HCT116 (cell line): ENCODE measurements around the gene CHCHD3. TPM values are rescaled to one million over a fixed set of nuclear protein-coding genes. Genes with fewer than 3 reads are reported as not detected.

Source experiments
- ATAC-seq: fragments of 200-7000 bp; cut with Tn5 transposase; 2 replicates; pipeline ENCODE4 v1.9.1; 2020; ENCODE audit warnings: mild to moderate bottlenecking, moderate library complexity
- BruUV-seq: library from RNA; stranded (reverse); fragments of 400-500 nt; replicated peaks from 2 replicates; lab custom pipeline; 2021; lab: Mats Ljungman, UMichigan
- CTCF ChIA-PET: fragments of 300-600 bp; sonication (Branson Sonifier 250); formaldehyde crosslinking; loops from one replicate; lab custom pipeline; 2021; ENCODE audit warnings: antibody characterized with exemption; lab: Charles Lee
- POLR2A ChIA-PET: fragments of 300-600, 350-600 bp; sonication (Branson Sonifier 250); formaldehyde crosslinking; loops from one replicate; lab custom pipeline; 2021; ENCODE audit warnings: antibody characterized with exemption; lab: Charles Lee
- RAD21 ChIA-PET, 2 experiments: fragments of 300-600 bp; sonication (Branson Sonifier 250); formaldehyde crosslinking; loops; one replicate each; lab custom pipeline; 2023; ENCODE audit warnings: low total read pairs in 2 of 2; ENCODE audit not compliant: uncharacterized antibody in 2 of 2, unreplicated experiment in 2 of 2, low non-redundant PET in 1 of 2; lab: Charles Lee
- DNase-seq: peaks from one replicate; pipeline ENCODE4 v3.0.0-alpha.2; 2010; ENCODE audit warnings: low read depth, low spot score
- H2AFZ ChIP-seq: fragments of 200-600 bp; shearing (Covaris generic), sonication (generic); 2 replicates; pipeline ENCODE4 v1.6.1; 2017; ENCODE audit warnings: low read depth, mixed run types, mixed read lengths, antibody characterized with exemption, low read length; ENCODE audit not compliant: poor library complexity, severe bottlenecking
- H3K27ac ChIP-seq: 2 replicates; pipeline ENCODE4 v1.5.1; 2012; ENCODE audit warnings: low read depth, low read length
- H3K27me3 ChIP-seq: fragments of 200-600 bp; sonication (generic); 2 replicates; pipeline ENCODE4 v1.6.1; 2016; ENCODE audit warnings: mixed run types, low read length, mixed read lengths; ENCODE audit not compliant: insufficient read depth
- H3K36me3 ChIP-seq, 2 experiments: fragments of 200-500 bp in 1 of 2; fragments of 200-600 bp in 1 of 2; sonication (Bioruptor generic) in 1 of 2; sonication (generic) in 1 of 2; 2 replicates each; pipeline versions ENCODE4 v1.5.1 to v1.6.1; 2014 to 2016; ENCODE audit warnings: low read length in 2 of 2, inconsistent platforms in 1 of 2, mixed read lengths in 1 of 2, mixed run types in 1 of 2; ENCODE audit not compliant: insufficient read depth in 2 of 2, control insufficient read depth in 1 of 2
- H3K4me1 ChIP-seq, 2 experiments: fragments of 200-600 bp in 1 of 2; sonication (generic) in 1 of 2; 2 replicates each; pipeline versions ENCODE4 v1.5.1 to v1.6.1; 2012 to 2017; ENCODE audit warnings: low read length in 2 of 2, inconsistent platforms in 1 of 2, mild to moderate bottlenecking in 1 of 2, mixed read lengths in 1 of 2, mixed run types in 1 of 2, moderate library complexity in 1 of 2; ENCODE audit not compliant: insufficient read depth in 2 of 2, control insufficient read depth in 1 of 2
- H3K4me2 ChIP-seq: fragments of 200-600 bp; sonication (generic); 2 replicates; pipeline ENCODE4 v1.6.1; 2017; ENCODE audit warnings: mixed run types, low read length, mixed read lengths
- H3K4me3 ChIP-seq, 2 experiments: fragments of 200-600 bp in 1 of 2; sonication (generic) in 1 of 2; replicated peaks in 1 of 2; 2 replicates each; pipeline ENCODE4 v1.5.1; 2011 to 2016; ENCODE audit warnings: low read length in 2 of 2, control low read depth in 1 of 2, low read depth in 1 of 2, mild to moderate bottlenecking in 1 of 2, mixed read lengths in 1 of 2, mixed run types in 1 of 2
- H3K79me2 ChIP-seq: fragments of 200-600 bp; sonication (generic); 2 replicates; pipeline ENCODE4 v1.6.1; 2017; ENCODE audit warnings: mild to moderate bottlenecking, mixed run types, low read length, moderate library complexity, mixed read lengths; ENCODE audit not compliant: insufficient read depth
- H3K9ac ChIP-seq: fragments of 200-600 bp; sonication (generic); 2 replicates; pipeline ENCODE4 v1.6.1; 2016; ENCODE audit warnings: low read length, mixed read lengths
- H3K9me2 ChIP-seq: fragments of 200-600 bp; sonication (generic), shearing (Covaris generic); 2 replicates; pipeline ENCODE4 v1.6.1; 2017; ENCODE audit warnings: mixed run types, mild to moderate bottlenecking, moderate library complexity; ENCODE audit not compliant: insufficient read depth
- H3K9me3 ChIP-seq, 2 experiments: fragments of 200-500 bp in 1 of 2; fragments of 200-600 bp in 1 of 2; sonication (Bioruptor generic) in 1 of 2; sonication (generic) in 1 of 2; 2 replicates each; pipeline ENCODE4 v1.6.1; 2014 to 2017; ENCODE audit warnings: low read length in 2 of 2, mixed read lengths in 2 of 2, inconsistent platforms in 1 of 2, low read depth in 1 of 2, mild to moderate bottlenecking in 1 of 2, mixed run types in 1 of 2, moderate library complexity in 1 of 2; ENCODE audit not compliant: control insufficient read depth in 1 of 2, insufficient read depth in 1 of 2
- H4K20me1 ChIP-seq: fragments of 200-600 bp; sonication (generic), shearing (Covaris generic); 2 replicates; pipeline ENCODE4 v1.6.1; 2017; ENCODE audit warnings: mixed run types, mild to moderate bottlenecking, moderate library complexity; ENCODE audit not compliant: insufficient read depth
- CEBPB ChIP-seq: IDR thresholded peaks from 2 replicates; pipeline ENCODE4 v1.6.1; 2012; ENCODE audit warnings: low read depth
- EGR1 ChIP-seq: IDR thresholded peaks from 2 replicates; pipeline ENCODE4 v1.6.1; 2012; ENCODE audit warnings: low read depth
- EZH2 ChIP-seq: fragments of 200-600 bp; sonication (generic); IDR thresholded peaks from 2 replicates; pipeline ENCODE4 v1.6.1; 2017; ENCODE audit warnings: antibody characterized with exemption, mixed run types
- EZH2phosphoT487 ChIP-seq: fragments of 200-600 bp; IDR thresholded peaks from 2 replicates; pipeline ENCODE4 v1.6.1; 2018; ENCODE audit warnings: antibody characterized with exemption, borderline replicate concordance
- JUND ChIP-seq: IDR thresholded peaks from 2 replicates; pipeline ENCODE4 v1.6.1; 2012
- POLR2A ChIP-seq: IDR thresholded peaks from 2 replicates; pipeline ENCODE4 v1.7.0; 2011; ENCODE audit warnings: borderline replicate concordance; ENCODE audit not compliant: insufficient read depth, insufficient read length; ENCODE audit errors: extremely low read depth
- POLR2AphosphoS5 ChIP-seq: IDR thresholded peaks from 2 replicates; pipeline ENCODE4 v1.6.1; 2011; ENCODE audit warnings: mild to moderate bottlenecking, low read depth, low read length, moderate library complexity
- RAD21 ChIP-seq: IDR thresholded peaks from 2 replicates; pipeline ENCODE4 v1.6.1; 2012; ENCODE audit warnings: low read depth, mild to moderate bottlenecking
- REST ChIP-seq: IDR thresholded peaks from 2 replicates; pipeline ENCODE4 v1.6.1; 2012; ENCODE audit warnings: low read depth
- SRF ChIP-seq: IDR thresholded peaks from 2 replicates; pipeline ENCODE4 v1.6.1; 2012; ENCODE audit warnings: low read depth
- TCF7L2 ChIP-seq: IDR thresholded peaks from 2 replicates; pipeline ENCODE4 v1.7.0; 2011; ENCODE audit warnings: borderline replicate concordance, inconsistent platforms; ENCODE audit not compliant: insufficient read depth, insufficient read length; ENCODE audit errors: extremely low read depth
- YY1 ChIP-seq: IDR thresholded peaks from 2 replicates; pipeline ENCODE4 v1.6.1; 2011; ENCODE audit warnings: low read length, low read depth, moderate library complexity, mild to moderate bottlenecking; ENCODE audit not compliant: insufficient replicate concordance; ENCODE audit errors: extremely low read depth
- ZBTB33 ChIP-seq: IDR thresholded peaks from 2 replicates; pipeline ENCODE4 v1.6.1; 2011; ENCODE audit warnings: mild to moderate bottlenecking, low read length, moderate library complexity; ENCODE audit not compliant: insufficient replicate concordance; ENCODE audit errors: extremely low read depth
- ZFX ChIP-seq: fragments of 450-650 bp; IDR thresholded peaks from 2 replicates; pipeline ENCODE4 v1.6.1; 2017
- ZNF274 ChIP-seq: fragments of 200-500 bp; sonication (Bioruptor generic); IDR thresholded peaks from 2 replicates; pipeline ENCODE4 v1.6.1; 2014; ENCODE audit warnings: mild to moderate bottlenecking, low read depth, low read length, inconsistent platforms
- intact Hi-C: fragments of 100-400 bp; cut with micrococcal nuclease; formaldehyde crosslinking; loops from 2 replicates; pipeline ENCODE4 v1.10.0; 2022
- total RNA-seq: library from RNA; stranded (reverse); gene quantifications from one replicate; pipeline ENCODE4 v1.2.1, GENCODE V29; 2021; ENCODE audit not compliant: unreplicated experiment
- TF ChIP-seq, protein P1 (sequence below): IDR thresholded peaks from 2 replicates; pipeline ENCODE4 v1.6.1; 2012

The CHCHD3 gene
- total RNA-seq, 1 experiment from 2014 or later: 73.5 TPM

DNA sequence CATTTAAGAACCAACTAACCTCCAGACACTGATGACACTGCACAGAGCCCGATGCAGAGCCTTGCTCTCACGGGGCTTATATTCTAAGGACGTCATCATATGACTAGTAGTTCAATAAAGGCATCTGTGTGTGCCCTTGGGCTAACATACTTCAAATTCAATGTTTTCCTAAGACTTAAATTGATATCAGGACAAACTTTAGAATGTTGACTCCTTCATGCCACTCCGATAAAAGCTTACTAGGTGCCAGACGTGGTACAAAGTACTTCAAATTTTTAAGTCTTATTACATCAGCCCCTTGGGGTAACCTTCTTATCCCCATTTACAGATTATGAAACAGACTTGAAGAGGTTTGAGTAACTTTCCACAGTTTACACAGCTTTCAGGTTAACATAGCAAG lies 314.5 kb downstream of the CHCHD3 start:
- TF ChIP-seq POLR2A: no peak
- no peak for TF ChIP-seq ZFX
- no peak for TF ChIP-seq CEBPB
- no peak for TF ChIP-seq TCF7L2
- TF ChIP-seq POLR2AphosphoS5: no peak
- TF ChIP-seq REST: no peak
- TF ChIP-seq RAD21: no peak
- TF ChIP-seq, protein P1, sequence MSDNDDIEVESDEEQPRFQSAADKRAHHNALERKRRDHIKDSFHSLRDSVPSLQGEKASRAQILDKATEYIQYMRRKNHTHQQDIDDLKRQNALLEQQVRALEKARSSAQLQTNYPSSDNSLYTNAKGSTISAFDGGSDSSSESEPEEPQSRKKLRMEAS: no peak
- TF ChIP-seq ZBTB33: no peak
- TF ChIP-seq EZH2phosphoT487: no peak
- no peak for TF ChIP-seq YY1
- TF ChIP-seq SRF: no peak
- TF ChIP-seq JUND: no peak
- no peak for TF ChIP-seq EGR1
- no peak for TF ChIP-seq ZNF274
- no peak for TF ChIP-seq EZH2
- POLR2A ChIA-PET: no interaction called here
- H2AFZ ChIP-seq: no peak overlapping the region
- H3K4me3 ChIP-seq: no peak overlapping the region
- no peaks in the 10 kb centered on the region for H3K79me2 ChIP-seq
- intact Hi-C loops: no loop called here
- DNase-seq (no peak), ATAC-seq (no peak)
- H3K27ac ChIP-seq: no peak overlapping the region
- H3K36me3 ChIP-seq: no peaks in the 10 kb centered on the region
- no peaks in the 10 kb centered on the region for H4K20me1 ChIP-seq
- no peak overlapping the region for H3K4me2 ChIP-seq
- H3K9me3 ChIP-seq: no peaks in the 10 kb centered on the region; a peak in 1 of 4 replicates
- CTCF ChIA-PET: no interaction called here
- RAD21 ChIA-PET: no interaction called here
- no TSS peak for BruUV-seq
- H3K27me3 ChIP-seq: no peaks in the 10 kb centered on the region
- no peaks in the 10 kb centered on the region for H3K4me1 ChIP-seq
- H3K9me2 ChIP-seq: no peaks in the 10 kb centered on the region
- H3K9ac ChIP-seq: no peak overlapping the region
